Measurements from ENCODE around the gene MLLT11. TPM values are rescaled to one million over a fixed set of nuclear protein-coding genes. Genes with fewer than 3 reads are reported as not detected.

Gene MLLT11
- total and polyA plus RNA-seq, 10 of the 15 experiments (the other 5 are each of a cell fraction or from before 2014, with no cell fraction given), result 6.2 to 27.3 (median 9.2) TPM

DNA sequence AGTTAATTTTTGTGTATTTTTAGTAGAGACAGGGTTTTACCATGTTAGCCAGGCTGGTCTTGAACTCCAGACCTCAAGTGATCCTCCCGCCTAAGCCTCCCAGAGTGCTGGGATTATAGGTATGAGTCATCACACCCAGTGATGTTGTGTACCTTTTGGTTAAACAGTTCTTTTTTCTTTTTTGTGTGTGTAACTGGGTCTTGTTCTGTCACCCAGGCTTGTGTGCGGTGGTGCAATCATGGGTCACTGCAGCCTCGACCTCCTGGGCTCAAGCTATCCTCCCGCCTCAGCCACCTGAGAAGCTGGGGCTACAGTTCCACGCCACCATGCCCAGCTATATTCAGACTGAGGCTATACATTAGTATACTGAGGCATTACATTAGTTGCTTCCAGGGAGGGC lies 48.1 kb downstream of the MLLT11 start (continued):
- TF ChIP-seq CEBPZ (IDR thresholded peaks at IDR 0.05; ENCODE audit: low read depth, low read length) (no peak), ETV6 (conservative IDR thresholded peaks at IDR 0.05 in 1 of 2, IDR thresholded peaks at IDR 0.05 in 1 of 2; ENCODE audit: borderline replicate concordance in 1 of 2, low read depth in 1 of 2) (no peak), KDM1A (IDR thresholded peaks at IDR 0.05; ENCODE audit: borderline replicate concordance) (no peak), CBX5 (IDR thresholded peaks at IDR 0.05; ENCODE audit: low read depth) (no peak), ESRRA (IDR thresholded peaks at IDR 0.05; ENCODE audit: low read length) (no peak), LARP7 (IDR thresholded peaks at IDR 0.05) (no peak)

- H3K27ac ChIP-seq (ENCODE audit: control insufficient read depth, insufficient read depth), result no peak overlapping the region
- CTCF ChIA-PET, result interaction anchor here (0.6 to 5.2 kb wide), 3 partner anchors 14 to 121 kb away, joined by 3 to 34 read pairs (median 3); no protein-coding TSS in a partner anchor
- no peaks in the 10 kb centered on the region for H3K4me1 ChIP-seq (ENCODE audit: control insufficient read depth, insufficient read depth, low read length)
- RAD21 ChIA-PET (ENCODE audit: unreplicated experiment), result interaction anchor here (1.6 kb wide), 1 partner anchor 14 kb away, joined by 5 read pairs; no protein-coding TSS in a partner anchor
- H3K36me3 ChIP-seq (ENCODE audit: control insufficient read depth in 2 of 2, insufficient read depth in 2 of 2, low read length in 1 of 2), result no peaks in the 10 kb centered on the region
- DNase-seq (ENCODE audit: low read depth, low spot score) (no peak), FAIRE-seq (no peak), ATAC-seq (no peak)
- SMC1A ChIA-PET (ENCODE audit: uncharacterized antibody, unreplicated experiment), result interaction anchor here (1.6 kb wide), 1 partner anchor 14 kb away, joined by 7 read pairs; no protein-coding TSS in a partner anchor
- no TSS peak for BruUV-seq (replicated peaks)
- no peak overlapping the region for H3K9ac ChIP-seq (ENCODE audit: control insufficient read depth, insufficient read depth, low read length)
- POLR2A ChIA-PET, result interaction anchor here (0.6 kb wide), 1 partner anchor 35 kb away, joined by 4 read pairs; no protein-coding TSS in a partner anchor
- H3K4me2 ChIP-seq (ENCODE audit: control insufficient read depth, insufficient read depth), result no peak overlapping the region
- in situ Hi-C loops (cut with MboI), result no loop called here
- H2AFZ ChIP-seq (ENCODE audit: control insufficient read depth, low read depth, low read length), result no peak overlapping the region
- H3K4me3 ChIP-seq, result no peak overlapping the region
- intact Hi-C loops (cut with micrococcal nuclease; ENCODE audit: unreplicated experiment), result no loop called here
- no peaks in the 10 kb centered on the region for H4K20me1 ChIP-seq (ENCODE audit: control insufficient read depth, insufficient read depth)
- WGBS (ENCODE audit: insufficient coverage, insufficient replicate concordance, low lambda C conversion rate, missing lambda C conversion rate), result 96% methylated on average over 5 of the region's 5 CpGs
- no peaks in the 10 kb centered on the region for H3K79me2 ChIP-seq (ENCODE audit: control insufficient read depth, insufficient read depth, low read length)
- H3K9me3 ChIP-seq (replicated peaks; ENCODE audit: control insufficient read depth, insufficient read depth, low read length), result no peaks in the 10 kb centered on the region
- H3K27me3 ChIP-seq (replicated peaks in 1 of 2; ENCODE audit: control insufficient read depth in 2 of 2, insufficient read depth in 2 of 2, low read length in 1 of 2), result no peaks in the 10 kb centered on the region
- TF ChIP-seq KAT2A (conservative IDR thresholded peaks at IDR 0.05; ENCODE audit: control insufficient read depth, low read depth, low read length) (no peak), MXI1 (IDR thresholded peaks at IDR 0.05; ENCODE audit: low read depth, low read length) (no peak), YY1 (IDR thresholded peaks at IDR 0.05; ENCODE audit: low read depth, low read length) (no peak), ZZZ3 (IDR thresholded peaks at IDR 0.05; ENCODE audit: control insufficient read depth, insufficient read length, low read depth) (no peak), PBX3 (IDR thresholded peaks at IDR 0.05; ENCODE audit: insufficient replicate concordance, low read depth, low read length) (no peak), IRF4 (IDR thresholded peaks at IDR 0.05; ENCODE audit: low read depth, low read length) (no peak), RBBP5 (conservative IDR thresholded peaks at IDR 0.05) (no peak), NR2F1 (conservative IDR thresholded peaks at IDR 0.05) (no peak), SMARCA5 (IDR thresholded peaks at IDR 0.05) (no peak), SIN3A (IDR thresholded peaks at IDR 0.05; ENCODE audit: low read depth, low read length) (no peak), FOXK2 (IDR thresholded peaks at IDR 0.05) (no peak)
- TF ChIP-seq, protein P1, sequence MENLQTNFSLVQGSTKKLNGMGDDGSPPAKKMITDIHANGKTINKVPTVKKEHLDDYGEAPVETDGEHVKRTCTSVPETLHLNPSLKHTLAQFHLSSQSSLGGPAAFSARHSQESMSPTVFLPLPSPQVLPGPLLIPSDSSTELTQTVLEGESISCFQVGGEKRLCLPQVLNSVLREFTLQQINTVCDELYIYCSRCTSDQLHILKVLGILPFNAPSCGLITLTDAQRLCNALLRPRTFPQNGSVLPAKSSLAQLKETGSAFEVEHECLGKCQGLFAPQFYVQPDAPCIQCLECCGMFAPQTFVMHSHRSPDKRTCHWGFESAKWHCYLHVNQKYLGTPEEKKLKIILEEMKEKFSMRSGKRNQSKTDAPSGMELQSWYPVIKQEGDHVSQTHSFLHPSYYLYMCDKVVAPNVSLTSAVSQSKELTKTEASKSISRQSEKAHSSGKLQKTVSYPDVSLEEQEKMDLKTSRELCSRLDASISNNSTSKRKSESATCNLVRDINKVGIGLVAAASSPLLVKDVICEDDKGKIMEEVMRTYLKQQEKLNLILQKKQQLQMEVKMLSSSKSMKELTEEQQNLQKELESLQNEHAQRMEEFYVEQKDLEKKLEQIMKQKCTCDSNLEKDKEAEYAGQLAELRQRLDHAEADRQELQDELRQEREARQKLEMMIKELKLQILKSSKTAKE (IDR thresholded peaks at IDR 0.05; ENCODE audit: low read depth, poor library complexity, severe bottlenecking), result no peak
These were observed 53.7 kb downstream of the MLLT11 start for GRCh38 chr1:151113877-151114276.

All from GM12878 (cell line).